Muscle layer of duodenum (tissue), 2 donors: ENCODE data around the gene ITPKC.
A peak's percentile ranks its signal among the peaks of the same experiment; 100 is the strongest.
"Not testable (repeated sequence)": the region's sequence is repeated elsewhere in the genome, so short reads cannot be mapped to it uniquely, and the experiment has no call there.

ENCODE experiments used
- H3K27ac ChIP-seq: one replicate; pipeline ENCODE4 v1.7.0; 2013; ENCODE audit warnings: mild to moderate bottlenecking, low read length
- H3K27me3 ChIP-seq: one replicate; pipeline ENCODE4 v1.7.0; 2013; ENCODE audit warnings: low read depth, mild to moderate bottlenecking, control low read depth, low read length
- H3K36me3 ChIP-seq, 2 donors: one replicate each; pipeline ENCODE4 v1.7.0; 2013; ENCODE audit warnings: low read length in 2 of 2, control low read depth in 1 of 2, mild to moderate bottlenecking in 1 of 2; ENCODE audit not compliant: insufficient read depth in 2 of 2, control insufficient read depth in 1 of 2
- H3K4me1 ChIP-seq, 2 donors: one replicate each; pipeline ENCODE4 v1.7.0; 2013; ENCODE audit warnings: low read length in 2 of 2, mild to moderate bottlenecking in 2 of 2, control low read depth in 1 of 2, moderate library complexity in 1 of 2; ENCODE audit not compliant: insufficient read depth in 2 of 2, control insufficient read depth in 1 of 2
- H3K4me3 ChIP-seq, 2 donors: one replicate each; pipeline ENCODE4 v1.7.0; 2013; ENCODE audit warnings: low read length in 2 of 2, low read depth in 1 of 2, mild to moderate bottlenecking in 1 of 2
- H3K9me3 ChIP-seq, 2 donors: one replicate each; pipeline ENCODE4 v1.7.0; 2013; ENCODE audit warnings: low read length in 2 of 2, control low read depth in 1 of 2, mild to moderate bottlenecking in 1 of 2; ENCODE audit not compliant: control insufficient read depth in 1 of 2
- donor health status: healthy.

Gene ITPKC

DNA sequence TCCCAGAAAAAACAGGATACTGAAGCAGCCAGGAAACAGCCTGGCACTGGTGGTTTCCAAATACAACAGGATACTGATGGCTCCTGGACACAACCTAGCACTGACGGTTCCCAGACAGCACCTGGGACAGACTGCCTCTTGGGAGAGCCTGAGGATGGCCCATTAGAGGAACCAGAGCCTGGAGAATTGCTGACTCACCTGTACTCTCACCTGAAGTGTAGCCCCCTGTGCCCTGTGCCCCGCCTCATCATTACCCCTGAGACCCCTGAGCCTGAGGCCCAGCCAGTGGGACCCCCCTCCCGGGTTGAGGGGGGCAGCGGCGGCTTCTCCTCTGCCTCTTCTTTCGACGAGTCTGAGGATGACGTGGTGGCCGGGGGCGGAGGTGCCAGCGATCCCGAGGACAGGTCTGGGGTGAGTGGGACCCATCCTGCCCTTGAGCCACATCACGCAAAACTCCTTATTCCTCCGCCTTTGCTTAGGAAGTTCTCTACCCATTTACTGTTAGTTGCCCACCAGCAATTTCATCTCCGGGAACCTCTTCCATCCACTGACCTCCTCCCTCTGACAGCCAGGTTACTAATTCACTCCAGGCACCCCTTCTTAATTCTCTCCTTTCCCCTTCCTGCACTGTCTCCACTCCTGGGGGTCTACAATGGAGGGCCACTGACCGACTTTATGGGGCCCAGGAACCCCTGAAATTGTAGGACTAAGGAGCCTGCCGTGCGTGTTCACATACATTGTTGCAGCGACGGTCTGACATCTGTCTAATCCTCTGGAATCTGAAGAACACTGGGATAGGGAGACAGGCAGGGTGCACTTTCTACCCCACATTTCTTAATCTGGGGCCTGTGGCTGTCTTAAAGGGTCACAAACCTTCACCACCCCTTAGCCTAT, 1.2 kb downstream of the ITPKC start:
- no peaks in the 10 kb centered on the region for H3K9me3 ChIP-seq
- peak overlapping the region; percentile 85 to 94 for H3K4me3 ChIP-seq
- H3K4me1 ChIP-seq = peaks cover 8 to 15% of the 10 kb centered on the region in 2 donors
- H3K27me3 ChIP-seq = no peaks in the 10 kb centered on the region
- peaks cover 0 to 9% of the 10 kb centered on the region in 2 donors for H3K36me3 ChIP-seq
- peak overlapping the region; percentile 96 for H3K27ac ChIP-seq

DNA sequence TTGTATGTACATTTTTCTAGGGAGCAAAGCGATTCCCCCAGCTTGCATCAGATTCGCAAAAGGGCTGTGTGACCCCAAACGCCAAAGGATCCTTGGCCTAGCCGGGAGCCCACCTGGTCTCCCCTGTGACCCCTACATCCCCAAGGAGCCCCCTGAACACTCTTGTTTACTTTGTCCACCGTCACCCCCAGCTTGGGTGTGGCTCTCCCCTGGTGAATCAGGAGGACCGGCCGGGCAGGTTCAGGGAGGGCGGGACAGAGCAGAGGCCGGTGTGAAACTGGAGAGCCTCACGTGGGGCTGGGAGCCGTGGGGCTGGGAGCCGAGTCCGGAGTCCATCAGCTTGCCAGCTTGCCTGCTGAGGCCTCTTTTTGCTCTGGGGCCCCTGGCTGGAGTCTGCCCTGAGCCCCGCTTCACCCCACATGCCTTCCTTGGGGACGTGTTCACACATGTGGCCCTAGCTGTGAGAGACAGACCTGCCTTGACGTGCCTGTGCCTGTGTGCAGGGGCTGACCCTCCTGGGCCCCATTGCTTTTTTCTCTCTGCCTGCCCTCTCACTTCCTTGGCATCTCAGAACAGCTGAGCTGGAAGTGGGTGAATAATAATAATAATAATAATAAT, 2.0 kb downstream of the ITPKC start:
- H3K36me3 ChIP-seq = peaks cover 3 to 14% of the 10 kb centered on the region in 2 donors
- peak overlapping the region; percentile 96 for H3K27ac ChIP-seq
- no peaks in the 10 kb centered on the region for H3K27me3 ChIP-seq
- peaks cover 8 to 15% of the 10 kb centered on the region in 2 donors for H3K4me1 ChIP-seq
- no peaks in the 10 kb centered on the region for H3K9me3 ChIP-seq
- peak overlapping the region; percentile 85 to 94 for H3K4me3 ChIP-seq

DNA sequence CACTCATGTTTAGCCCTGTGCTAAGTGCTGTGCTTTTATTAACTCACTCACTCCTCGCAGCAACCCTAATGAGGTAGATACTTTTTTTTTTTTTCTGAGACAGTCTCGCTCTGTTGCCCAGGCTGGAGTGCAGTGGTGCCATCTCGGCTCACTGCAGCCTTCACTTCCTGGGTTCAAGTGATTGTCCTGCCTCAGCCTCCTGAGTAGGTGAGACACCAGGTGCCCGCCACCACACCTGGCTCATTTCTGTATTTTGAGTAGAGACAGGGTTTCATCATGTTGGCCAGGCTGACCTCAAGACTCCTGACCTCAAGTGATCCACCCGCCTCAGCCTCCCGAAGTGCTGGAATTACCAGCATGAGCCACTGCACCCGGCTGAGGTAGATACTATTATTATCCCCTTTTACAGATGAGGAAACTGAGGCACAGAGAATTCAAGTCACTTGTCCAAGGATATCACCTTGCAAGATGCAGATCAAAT, 2.5 kb downstream of the ITPKC start:
- H3K36me3 ChIP-seq = peaks cover 9 to 19% of the 10 kb centered on the region in 2 donors
- no peaks in the 10 kb centered on the region for H3K9me3 ChIP-seq
- no peaks in the 10 kb centered on the region for H3K27me3 ChIP-seq
- H3K4me1 ChIP-seq = peaks cover 8 to 15% of the 10 kb centered on the region in 2 donors
- H3K4me3 ChIP-seq = peak overlapping the region; percentile 85 to 94
- peak overlapping the region; percentile 96 for H3K27ac ChIP-seq

DNA sequence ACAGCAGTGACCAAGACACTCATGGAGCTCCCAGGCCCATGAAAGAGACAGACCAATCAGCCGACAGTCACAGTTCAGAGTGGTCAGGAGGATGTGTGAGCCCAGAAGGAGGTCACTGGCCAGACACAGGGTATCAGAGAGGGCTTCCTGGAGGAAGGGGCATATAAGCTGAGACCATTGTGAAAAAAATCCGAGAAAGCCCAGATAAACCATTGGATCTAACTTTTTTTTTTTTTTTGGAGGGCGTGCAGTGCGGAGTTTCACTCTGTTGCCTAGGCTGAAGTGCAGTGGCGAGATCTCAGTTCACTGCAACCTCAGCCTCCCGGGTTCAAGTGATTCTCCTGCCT, 4.2 kb downstream of the ITPKC start:
- peak overlapping the region; percentile 96 for H3K27ac ChIP-seq
- H3K27me3 ChIP-seq = no peaks in the 10 kb centered on the region
- H3K36me3 ChIP-seq = peaks cover 21 to 28% of the 10 kb centered on the region in 2 donors
- peaks cover 5 to 15% of the 10 kb centered on the region in 2 donors for H3K4me1 ChIP-seq
- peak overlapping the region; percentile 85 to 94 for H3K4me3 ChIP-seq
- H3K9me3 ChIP-seq = no peaks in the 10 kb centered on the region

DNA sequence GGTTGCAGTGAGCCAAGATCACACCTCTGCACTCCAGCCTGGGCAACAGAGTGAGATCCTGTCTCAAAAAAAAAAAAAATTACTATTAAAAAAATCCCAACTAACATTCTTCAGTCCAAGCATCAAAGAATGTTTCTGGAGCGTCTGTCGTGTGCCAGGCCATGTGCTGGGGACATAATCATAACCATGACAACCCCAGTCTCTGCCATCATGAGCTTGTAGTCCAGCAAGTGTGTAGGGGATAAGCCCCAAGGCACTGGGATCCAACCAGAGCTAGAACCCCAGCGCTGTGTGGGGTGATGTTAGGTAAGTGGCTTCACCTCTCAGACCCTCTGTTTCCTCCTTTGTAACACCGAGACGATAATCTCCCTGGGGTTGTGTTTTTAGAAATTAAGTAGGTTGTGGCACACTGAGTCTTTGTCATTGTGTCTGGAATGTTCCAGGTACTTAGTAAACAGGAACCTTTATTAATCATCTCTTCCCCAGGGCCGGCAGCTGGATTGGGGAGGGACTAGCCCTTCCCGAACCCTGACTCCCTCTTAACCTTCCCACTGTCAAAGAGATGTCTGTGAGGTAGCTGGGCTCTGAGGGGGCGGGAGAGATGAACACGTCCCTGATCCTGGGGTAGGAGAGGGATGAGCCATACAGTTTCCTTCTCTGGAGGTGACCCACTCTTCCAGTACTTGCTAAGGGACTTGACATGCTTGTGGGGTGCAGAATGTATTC, 5.2 kb downstream of the ITPKC start:
- Histone ChIP-seq H3K27ac (peak overlapping the region; percentile 40), H3K4me3 (peak overlapping the region; percentile 32 to 94), H3K36me3 (peaks cover 28 to 31% of the 10 kb centered on the region in 2 donors), H3K4me1 (peaks cover 5 to 15% of the 10 kb centered on the region in 2 donors), H3K9me3 (no peaks in the 10 kb centered on the region), H3K27me3 (no peaks in the 10 kb centered on the region)

DNA sequence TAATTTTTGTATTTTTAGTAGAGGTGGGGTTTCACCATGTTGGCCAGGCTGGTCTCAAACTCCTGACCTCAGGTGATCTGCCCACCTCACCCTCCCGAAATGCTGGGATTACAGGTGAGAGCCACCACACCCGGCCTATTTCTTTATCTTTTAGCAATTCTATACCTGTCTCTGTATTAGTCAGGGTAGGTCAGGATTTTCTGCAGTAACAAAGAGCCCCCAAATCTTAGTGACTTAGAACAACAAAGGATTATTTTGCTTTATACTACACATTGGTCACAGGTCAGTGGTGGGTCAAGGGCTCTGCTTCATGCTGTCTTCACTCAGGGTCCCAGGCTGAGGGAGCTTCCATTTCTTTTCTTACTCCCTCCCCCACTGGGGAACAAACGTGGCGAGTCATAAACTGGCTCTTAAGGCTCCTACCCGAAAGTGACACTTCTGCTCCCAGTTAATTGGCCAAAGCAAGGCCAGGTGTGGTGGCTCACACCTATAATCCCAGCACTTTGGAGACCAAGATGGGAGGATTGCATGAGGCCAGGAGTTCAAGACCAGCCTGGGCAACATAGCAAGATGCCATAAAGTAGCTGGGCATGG, 6.8 kb downstream of the ITPKC start:
- Histone ChIP-seq H3K9me3 (no peaks in the 10 kb centered on the region), H3K27ac (no peak overlapping the region), H3K36me3 (peaks cover 36 to 46% of the 10 kb centered on the region in 2 donors), H3K27me3 (no peaks in the 10 kb centered on the region), H3K4me3 (no peak overlapping the region), H3K4me1 (peaks cover 5 to 15% of the 10 kb centered on the region in 2 donors)

DNA sequence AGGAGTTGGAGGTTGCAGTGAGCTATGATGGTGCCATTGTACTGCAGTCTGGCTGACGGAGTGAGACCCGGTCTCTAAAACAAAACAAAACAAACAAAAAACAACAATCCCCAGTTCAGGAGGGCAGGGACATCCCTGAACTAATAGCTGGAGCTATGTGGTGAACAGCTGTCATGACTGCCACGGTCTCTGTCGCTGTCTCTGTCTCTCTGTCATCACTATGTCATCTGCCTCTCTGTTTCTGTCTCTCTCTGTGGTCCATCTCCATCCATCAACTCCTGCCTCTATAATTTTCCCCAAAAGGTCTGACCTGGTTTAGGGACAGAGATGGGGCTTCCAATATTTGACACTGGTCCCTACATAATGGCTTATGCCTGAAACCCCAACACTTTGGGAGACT, 7.4 kb downstream of the ITPKC start:
- no peaks in the 10 kb centered on the region for H3K27me3 ChIP-seq
- no peak overlapping the region for H3K4me3 ChIP-seq
- no peak overlapping the region for H3K27ac ChIP-seq
- H3K4me1 ChIP-seq = peaks cover 5 to 15% of the 10 kb centered on the region in 2 donors
- H3K9me3 ChIP-seq = no peaks in the 10 kb centered on the region
- H3K36me3 ChIP-seq = peaks cover 36 to 51% of the 10 kb centered on the region in 2 donors

DNA sequence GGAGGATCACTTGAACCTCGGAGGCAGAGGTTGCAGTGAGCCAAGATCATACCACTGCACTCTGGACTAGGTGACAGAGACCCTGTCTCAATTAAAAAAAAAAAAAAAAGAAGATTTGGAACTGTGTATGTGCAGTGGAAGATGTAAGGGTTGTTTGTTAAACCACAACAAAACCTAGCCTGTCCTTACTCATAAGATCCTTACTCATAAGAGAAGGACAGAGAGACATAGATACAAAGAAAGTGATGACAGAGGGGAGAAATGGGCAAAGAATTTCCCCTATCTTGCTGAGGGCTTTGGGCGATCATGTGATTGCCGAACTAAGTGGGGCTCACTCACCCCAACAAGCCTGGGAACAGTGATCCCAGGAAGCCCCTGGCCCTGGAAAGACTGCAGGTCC, 7.9 kb downstream of the ITPKC start:
- Histone ChIP-seq H3K36me3 (peaks cover 36 to 54% of the 10 kb centered on the region in 2 donors), H3K27me3 (no peaks in the 10 kb centered on the region), H3K27ac (no peak overlapping the region), H3K4me3 (no peak overlapping the region), H3K4me1 (peaks cover 1 to 15% of the 10 kb centered on the region in 2 donors), H3K9me3 (no peaks in the 10 kb centered on the region)

DNA sequence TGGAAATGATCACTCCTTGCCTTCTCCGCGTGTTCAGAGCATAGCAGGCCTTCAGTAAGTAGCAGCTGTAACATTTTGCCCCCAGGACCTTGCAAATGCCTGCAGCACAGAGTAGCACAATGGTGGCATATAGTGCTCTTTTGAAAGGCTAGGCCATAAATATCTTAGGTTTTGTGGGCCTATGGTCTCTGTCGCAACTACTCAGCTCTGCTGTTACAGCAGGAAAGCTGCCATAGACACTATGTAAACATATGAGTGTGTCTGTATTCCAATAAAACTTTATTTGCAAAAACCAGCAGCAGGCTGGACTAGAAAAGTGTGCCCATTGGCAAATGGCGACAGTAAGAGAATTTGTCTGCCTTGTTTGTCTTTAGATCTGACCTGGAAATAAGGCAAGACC, 9.4 kb downstream of the ITPKC start:
- Histone ChIP-seq H3K9me3 (no peaks in the 10 kb centered on the region), H3K4me3 (no peak overlapping the region), H3K27me3 (no peaks in the 10 kb centered on the region), H3K4me1 (peaks cover 0 to 8% of the 10 kb centered on the region in 2 donors), H3K27ac (no peak overlapping the region), H3K36me3 (peaks cover 49 to 69% of the 10 kb centered on the region in 2 donors)

DNA sequence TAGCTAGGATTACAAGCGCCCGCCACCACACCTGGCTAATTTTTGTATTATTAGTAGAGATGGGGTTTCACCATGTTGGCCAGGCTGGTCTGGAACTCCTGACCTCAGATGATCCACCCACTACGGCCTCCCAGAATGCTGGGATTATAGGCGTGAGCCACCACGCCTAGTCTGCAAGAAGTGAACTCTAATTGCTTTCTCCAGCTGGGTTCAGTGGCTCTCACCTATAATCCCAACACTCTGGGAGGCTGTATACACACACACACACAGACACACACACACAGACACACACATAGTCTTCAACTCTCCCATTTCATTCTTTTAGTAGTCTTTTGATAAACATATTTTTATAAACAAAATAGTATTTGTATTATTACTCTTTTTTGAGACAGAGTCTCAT, 13.2 kb downstream of the ITPKC start:
- H3K4me3 ChIP-seq, H3K9me3 ChIP-seq, H3K27ac ChIP-seq, H3K4me1 ChIP-seq, H3K27me3 ChIP-seq: not testable (repeated sequence)
- peaks cover 52 to 88% of the 10 kb centered on the region in 2 donors for H3K36me3 ChIP-seq

DNA sequence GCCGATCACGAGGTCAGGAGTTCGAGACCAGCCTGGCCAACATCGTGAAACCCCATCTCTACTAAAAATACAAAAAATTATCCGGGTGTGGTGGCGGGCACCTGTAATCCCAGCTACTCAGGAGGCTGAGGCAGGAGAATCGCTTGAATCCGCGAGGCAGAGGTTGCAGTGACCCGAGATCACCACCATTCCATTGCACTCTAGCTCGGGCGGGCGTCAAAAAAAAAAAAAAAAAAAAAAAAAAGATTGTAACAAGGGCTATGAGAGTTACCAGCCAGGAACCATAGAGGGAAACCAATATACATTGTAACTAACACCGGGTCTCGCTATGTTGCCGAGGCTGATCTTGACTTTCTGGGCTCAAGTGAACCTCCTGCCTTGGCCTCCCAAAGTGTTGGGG, 15.4 kb downstream of the ITPKC start:
- H3K27me3 ChIP-seq, H3K27ac ChIP-seq, H3K4me3 ChIP-seq, H3K9me3 ChIP-seq, H3K4me1 ChIP-seq: not testable (repeated sequence)
- peaks cover 52 to 92% of the 10 kb centered on the region in 2 donors for H3K36me3 ChIP-seq
